ENCODE results near the gene CEBPA. TPM values are rescaled to one million over a fixed set of nuclear protein-coding genes. Genes with fewer than 3 reads are reported as not detected.

CEBPA gene
- total RNA-seq, 1 donor from 2014 or later, result 10.8 TPM

GRCh38 chr19:33300894-33301143, 1.5 kb downstream of the CEBPA start:
- TF ChIP-seq CTCF (IDR thresholded peaks at IDR 0.05; ENCODE audit: insufficient read depth, low read length, severe bottlenecking), result no peak
- peak overlapping the region; percentile 61 for H3K4me3 ChIP-seq (ENCODE audit: low read depth, low read length)

GRCh38 chr19:33300009-33300893, 2.1 kb downstream of the CEBPA start:
- no peak for DNase-seq (ENCODE audit: low read depth)
- Histone ChIP-seq H3K36me3 (ENCODE audit: control insufficient read depth, insufficient read depth, low read length) (peaks cover 2% of the 10 kb centered on the region), H3K4me3 (ENCODE audit: low read depth, low read length) (peak overlapping the region; percentile 61), H3K27me3 (ENCODE audit: control insufficient read depth, insufficient read depth, low read length) (no peaks in the 10 kb centered on the region)
- TF ChIP-seq CTCF (IDR thresholded peaks at IDR 0.05; ENCODE audit: insufficient read depth, low read length, severe bottlenecking), result no peak
- no peak for FAIRE-seq

More at GRCh38 chr19:33300894-33301143, 1.5 kb downstream of the CEBPA start:
- H3K27me3 ChIP-seq (ENCODE audit: control insufficient read depth, insufficient read depth, low read length), result no peaks in the 10 kb centered on the region
- H3K36me3 ChIP-seq (ENCODE audit: control insufficient read depth, insufficient read depth, low read length), result peaks cover 2% of the 10 kb centered on the region
- FAIRE-seq (no peak), DNase-seq (ENCODE audit: low read depth) (no peak)

- H3K27me3 ChIP-seq (ENCODE audit: control insufficient read depth, insufficient read depth, low read length), result no peaks in the 10 kb centered on the region
- FAIRE-seq, result no peak
- H3K4me3 ChIP-seq (ENCODE audit: low read depth, low read length), result peak overlapping the region; percentile 61
- no peak for DNase-seq (ENCODE audit: low read depth)
- no peak for TF ChIP-seq CTCF (IDR thresholded peaks at IDR 0.05; ENCODE audit: insufficient read depth, low read length, severe bottlenecking)
- H3K36me3 ChIP-seq (ENCODE audit: control insufficient read depth, insufficient read depth, low read length), result peaks cover 2% of the 10 kb centered on the region
Measured at GRCh38 chr19:33299051-33299688, 3.2 kb downstream of the CEBPA start.

- peaks cover 2% of the 10 kb centered on the region for H3K36me3 ChIP-seq (ENCODE audit: control insufficient read depth, insufficient read depth, low read length)
- H3K27me3 ChIP-seq (ENCODE audit: control insufficient read depth, insufficient read depth, low read length), result no peaks in the 10 kb centered on the region
- FAIRE-seq, result no peak
- no peak overlapping the region for H3K4me3 ChIP-seq (ENCODE audit: low read depth, low read length)
- TF ChIP-seq CTCF (IDR thresholded peaks at IDR 0.05; ENCODE audit: insufficient read depth, low read length, severe bottlenecking), result no peak
- DNase-seq (ENCODE audit: low read depth), result peak; percentile 82
Measured at GRCh38 chr19:33298146-33298911, 4.0 kb downstream of the CEBPA start.

GRCh38 chr19:33297401-33298145, 4.8 kb downstream of the CEBPA start:
- DNase-seq (ENCODE audit: low read depth) (no peak), FAIRE-seq (no peak)
- Histone ChIP-seq H3K36me3 (ENCODE audit: control insufficient read depth, insufficient read depth, low read length) (peaks cover 2% of the 10 kb centered on the region), H3K27me3 (ENCODE audit: control insufficient read depth, insufficient read depth, low read length) (no peaks in the 10 kb centered on the region), H3K4me3 (ENCODE audit: low read depth, low read length) (no peak overlapping the region)
- no peak for TF ChIP-seq CTCF (IDR thresholded peaks at IDR 0.05; ENCODE audit: insufficient read depth, low read length, severe bottlenecking)
